Measurements from ENCODE around the gene NKAIN4. TPM values are rescaled to one million over a fixed set of nuclear protein-coding genes. Genes with fewer than 3 reads are reported as not detected.

NKAIN4 gene
- total RNA-seq, 1 donor from 2014 or later = not detected

DNA sequence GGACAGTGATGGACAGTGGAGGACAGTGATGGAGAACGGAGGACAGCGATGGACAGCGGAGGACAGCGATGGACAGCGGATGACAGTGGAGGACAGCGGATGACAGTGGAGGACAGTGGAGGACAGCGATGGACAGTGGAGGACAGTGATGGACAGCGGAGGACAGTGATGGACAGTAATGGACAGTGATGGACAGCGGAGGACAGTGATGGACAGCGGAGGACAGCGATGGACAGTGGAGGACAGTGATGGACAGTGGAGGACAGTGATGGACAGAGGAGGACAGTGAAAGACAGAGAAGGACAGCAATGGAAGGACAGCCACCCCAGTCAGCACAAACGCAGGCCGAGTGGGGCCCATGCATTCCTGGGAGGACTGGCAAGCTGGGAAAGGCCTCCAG, 3.4 kb upstream of the NKAIN4 start:
- Histone ChIP-seq H3K4me3 (no peak overlapping the region), H3K36me3 (no peaks in the 10 kb centered on the region), H3K27ac (replicated peaks) (no peak overlapping the region), H3K9me3 (replicated peaks) (no peaks in the 10 kb centered on the region), H3K4me1 (peaks cover 20% of the 10 kb centered on the region), H3K27me3 (ENCODE audit: low read depth) (peaks cover 91% of the 10 kb centered on the region)
- intact Hi-C loops (cut with micrococcal nuclease) = no loop called here
- TF ChIP-seq, protein P1, sequence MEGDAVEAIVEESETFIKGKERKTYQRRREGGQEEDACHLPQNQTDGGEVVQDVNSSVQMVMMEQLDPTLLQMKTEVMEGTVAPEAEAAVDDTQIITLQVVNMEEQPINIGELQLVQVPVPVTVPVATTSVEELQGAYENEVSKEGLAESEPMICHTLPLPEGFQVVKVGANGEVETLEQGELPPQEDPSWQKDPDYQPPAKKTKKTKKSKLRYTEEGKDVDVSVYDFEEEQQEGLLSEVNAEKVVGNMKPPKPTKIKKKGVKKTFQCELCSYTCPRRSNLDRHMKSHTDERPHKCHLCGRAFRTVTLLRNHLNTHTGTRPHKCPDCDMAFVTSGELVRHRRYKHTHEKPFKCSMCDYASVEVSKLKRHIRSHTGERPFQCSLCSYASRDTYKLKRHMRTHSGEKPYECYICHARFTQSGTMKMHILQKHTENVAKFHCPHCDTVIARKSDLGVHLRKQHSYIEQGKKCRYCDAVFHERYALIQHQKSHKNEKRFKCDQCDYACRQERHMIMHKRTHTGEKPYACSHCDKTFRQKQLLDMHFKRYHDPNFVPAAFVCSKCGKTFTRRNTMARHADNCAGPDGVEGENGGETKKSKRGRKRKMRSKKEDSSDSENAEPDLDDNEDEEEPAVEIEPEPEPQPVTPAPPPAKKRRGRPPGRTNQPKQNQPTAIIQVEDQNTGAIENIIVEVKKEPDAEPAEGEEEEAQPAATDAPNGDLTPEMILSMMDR (IDR thresholded peaks at IDR 0.05; ENCODE audit: borderline replicate concordance) = no peak
- no peak for DNase-seq

DNA sequence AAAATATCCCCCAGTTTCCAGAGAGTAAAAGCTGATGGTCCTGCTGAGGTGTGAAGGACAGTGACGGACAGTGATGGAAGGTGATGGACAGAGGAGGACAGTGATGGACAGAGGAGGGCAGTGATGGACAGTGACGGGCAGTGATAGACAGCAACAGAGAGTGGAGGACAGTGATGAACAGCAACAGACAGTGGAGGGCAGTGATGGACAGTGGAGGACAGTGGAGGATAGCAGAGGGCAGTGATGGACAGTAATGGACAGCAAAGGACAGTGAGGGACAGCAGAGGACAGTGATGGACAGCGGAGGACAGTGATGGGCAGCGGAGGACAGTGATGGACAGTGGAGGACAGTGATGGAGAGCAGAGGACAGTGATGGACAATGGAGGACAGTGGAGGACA, 2.7 kb upstream of the NKAIN4 start:
- intact Hi-C loops (cut with micrococcal nuclease) = no loop called here
- DNase-seq = no peak
- Histone ChIP-seq H3K4me1 (peaks cover 20% of the 10 kb centered on the region), H3K4me3 (no peak overlapping the region), H3K27me3 (ENCODE audit: low read depth) (peaks cover 91% of the 10 kb centered on the region), H3K9me3 (replicated peaks) (no peaks in the 10 kb centered on the region), H3K27ac (replicated peaks) (no peak overlapping the region), H3K36me3 (no peaks in the 10 kb centered on the region)
- TF ChIP-seq, protein P1 (IDR thresholded peaks at IDR 0.05; ENCODE audit: borderline replicate concordance) = no peak

DNA sequence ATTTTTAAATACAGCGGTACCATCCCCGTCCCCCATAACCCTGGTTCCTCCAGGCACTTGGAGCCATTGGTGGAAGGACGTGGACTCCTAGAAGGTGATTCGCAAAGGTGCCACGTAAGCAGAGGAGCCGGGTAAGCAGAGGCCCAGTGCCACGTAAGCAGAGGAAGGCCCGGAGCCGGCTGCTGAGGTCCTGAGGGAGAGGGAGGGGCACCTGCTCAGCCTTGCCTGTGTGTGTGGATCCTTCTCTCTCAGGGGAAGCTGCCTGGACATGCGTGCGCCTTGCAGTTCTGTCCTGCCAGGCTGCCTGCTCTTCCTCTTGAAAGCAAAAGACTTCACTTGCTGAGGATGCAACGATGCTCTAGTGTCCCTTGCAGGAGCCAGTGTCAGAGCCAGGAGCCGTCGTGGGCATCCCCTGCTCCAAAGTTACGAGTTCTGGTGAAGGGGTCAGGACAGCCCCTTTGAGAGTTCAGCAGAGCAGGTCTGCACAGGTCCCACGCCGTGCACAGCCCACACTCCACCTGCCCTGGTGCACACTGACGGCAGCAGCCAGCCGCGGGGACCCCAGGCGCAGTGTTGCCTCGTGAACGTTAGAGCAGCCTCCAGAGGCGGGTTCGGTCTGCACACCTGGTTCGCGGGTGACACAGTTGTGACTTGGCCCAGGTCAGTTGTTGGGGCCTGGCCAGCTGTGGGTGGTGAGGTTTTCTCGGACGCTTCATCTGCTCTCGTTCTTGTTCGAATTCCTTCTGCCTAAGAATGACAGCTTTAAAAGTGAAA, 1.9 kb upstream of the NKAIN4 start:
- H3K4me3 ChIP-seq = no peak overlapping the region
- H3K27ac ChIP-seq (replicated peaks) = no peak overlapping the region
- DNase-seq = no peak
- no peaks in the 10 kb centered on the region for H3K36me3 ChIP-seq
- no peaks in the 10 kb centered on the region for H3K9me3 ChIP-seq (replicated peaks)
- intact Hi-C loops (cut with micrococcal nuclease) = no loop called here
- peaks cover 20% of the 10 kb centered on the region for H3K4me1 ChIP-seq
- TF ChIP-seq, protein P1 (IDR thresholded peaks at IDR 0.05; ENCODE audit: borderline replicate concordance) = no peak
- peaks cover 90% of the 10 kb centered on the region for H3K27me3 ChIP-seq (ENCODE audit: low read depth)

DNA sequence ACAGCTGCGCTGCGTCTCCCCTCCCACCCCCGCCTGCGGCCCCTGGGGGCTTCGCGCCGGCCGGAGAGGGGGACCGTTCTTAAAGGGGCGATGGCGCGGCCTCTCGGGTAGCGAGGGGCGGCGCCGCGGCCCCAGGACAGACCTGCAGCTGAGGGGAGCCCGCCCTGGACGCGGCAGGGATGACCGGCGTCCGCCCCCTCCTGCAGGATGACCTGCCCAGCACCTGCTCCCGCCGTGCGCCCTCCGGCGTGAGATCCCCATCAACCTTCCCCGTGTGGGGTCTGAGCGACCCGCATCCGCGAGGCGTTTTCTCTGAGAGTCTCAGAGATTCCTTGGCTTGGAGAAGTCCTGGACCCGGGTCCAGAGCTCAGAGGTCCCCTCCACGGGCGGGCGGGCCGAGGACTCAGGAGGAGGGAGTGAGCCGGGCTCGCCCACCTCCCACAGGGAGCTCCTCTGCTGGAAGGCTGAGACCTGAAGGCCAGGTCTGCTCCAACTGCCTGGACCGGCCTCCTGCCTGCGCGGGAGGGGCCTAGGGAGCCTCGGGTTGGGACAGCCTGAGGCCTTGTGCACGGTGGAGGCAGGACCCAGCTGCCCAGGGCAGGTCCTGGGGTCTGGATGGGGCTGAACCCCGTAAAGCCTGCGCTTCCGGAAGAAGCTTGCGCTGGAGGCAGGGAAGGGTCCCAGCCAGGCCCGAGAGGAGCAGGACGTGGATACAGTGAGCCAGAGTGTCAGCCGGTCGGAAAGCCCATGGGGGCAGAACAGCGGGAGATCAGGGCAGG, 532 bp upstream of the NKAIN4 start:
- no peaks in the 10 kb centered on the region for H3K9me3 ChIP-seq (replicated peaks)
- peaks cover 20% of the 10 kb centered on the region for H3K4me1 ChIP-seq
- peaks cover 90% of the 10 kb centered on the region for H3K27me3 ChIP-seq (ENCODE audit: low read depth)
- intact Hi-C loops (cut with micrococcal nuclease) = no loop called here
- TF ChIP-seq, protein P1 (IDR thresholded peaks at IDR 0.05; ENCODE audit: borderline replicate concordance) = no peak
- H3K27ac ChIP-seq (replicated peaks) = no peak overlapping the region
- DNase-seq = no peak
- H3K4me3 ChIP-seq = peak overlapping the region; percentile 55
- H3K36me3 ChIP-seq = no peaks in the 10 kb centered on the region

DNA sequence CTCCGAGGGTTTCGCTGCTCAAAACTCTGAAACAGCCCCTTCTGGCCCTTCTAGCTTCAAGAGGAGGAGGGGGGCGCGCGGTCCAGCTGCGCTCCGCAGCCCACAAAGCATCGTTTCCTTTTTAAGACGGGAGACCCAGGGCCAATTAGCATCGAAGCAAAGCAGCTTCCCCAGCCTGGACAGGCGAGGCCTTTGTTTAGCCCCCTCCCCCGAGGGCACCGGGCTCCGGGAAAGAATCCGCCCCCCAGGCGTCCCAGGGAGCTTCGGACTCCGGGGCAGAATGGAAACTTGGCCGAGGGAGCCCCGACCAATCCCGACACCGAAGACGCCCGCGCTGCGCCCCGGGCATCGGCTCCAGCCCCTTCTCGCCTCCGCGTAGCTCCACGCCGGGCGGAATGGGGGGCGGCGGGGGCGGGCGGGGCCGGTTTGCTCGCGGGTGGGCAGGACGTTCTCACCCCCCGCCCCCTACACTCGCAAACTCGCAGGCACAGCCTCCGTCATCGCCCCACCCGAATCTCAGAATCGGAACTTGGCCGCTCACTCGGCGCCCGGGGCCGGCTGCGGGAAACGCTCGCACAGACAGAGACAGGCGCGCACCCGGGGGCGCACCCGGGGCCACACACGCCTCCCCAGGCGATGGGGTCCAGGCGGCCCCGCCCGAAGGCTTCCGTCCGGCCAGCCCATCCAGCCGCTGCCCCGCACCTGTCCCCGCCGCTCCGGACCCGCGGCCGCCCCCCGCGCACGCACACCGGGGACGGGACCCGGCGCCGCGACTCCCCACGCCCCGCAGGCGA, 628 bp downstream of the NKAIN4 start:
- H3K27me3 ChIP-seq (ENCODE audit: low read depth) = peaks cover 90% of the 10 kb centered on the region
- no peak for DNase-seq
- H3K4me1 ChIP-seq = peaks cover 20% of the 10 kb centered on the region
- H3K36me3 ChIP-seq = no peaks in the 10 kb centered on the region
- peak overlapping the region; percentile 55 for H3K4me3 ChIP-seq
- intact Hi-C loops (cut with micrococcal nuclease) = no loop called here
- no peaks in the 10 kb centered on the region for H3K9me3 ChIP-seq (replicated peaks)
- no peak overlapping the region for H3K27ac ChIP-seq (replicated peaks)
- TF ChIP-seq, protein P1 (IDR thresholded peaks at IDR 0.05; ENCODE audit: borderline replicate concordance) = no peak
